SH-SY5Y (cell line): Measurements from ENCODE around the gene BPI.

Experiments used
- GATA2 ChIP-seq: IDR thresholded peaks from 2 replicates; pipeline ENCODE4 v1.6.1; 2011; ENCODE audit warnings: mild to moderate bottlenecking, low read depth, low read length
- GATA3 ChIP-seq: IDR thresholded peaks from 2 replicates; pipeline ENCODE4 v1.6.1; 2011; ENCODE audit warnings: low read depth, mild to moderate bottlenecking, low read length, moderate library complexity

DNA sequence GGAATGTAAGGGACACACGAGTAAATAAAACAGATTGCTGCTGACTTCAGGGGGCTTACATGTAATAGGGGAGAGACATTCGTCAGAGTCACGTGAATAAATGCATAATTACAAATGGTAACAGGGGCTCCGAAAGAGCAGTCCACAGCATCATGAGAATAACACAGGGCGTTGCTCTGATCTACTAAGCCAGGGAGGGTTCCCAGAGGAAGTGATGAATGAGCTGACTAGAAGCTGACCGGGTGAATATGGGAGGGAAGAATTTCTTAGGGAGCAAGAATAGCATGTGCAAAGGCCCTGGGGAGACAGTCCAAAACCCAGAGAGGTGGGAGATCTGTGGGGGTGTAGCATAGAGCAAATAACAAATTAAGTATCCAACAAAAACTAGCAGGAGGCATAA, 2.4 kb downstream of the BPI start:
- TF ChIP-seq GATA2 (no peak), GATA3 (no peak)
